ENCODE data around the gene ZNF205. TPM values are rescaled to one million over a fixed set of nuclear protein-coding genes. Genes with fewer than 3 reads are reported as not detected.

ZNF205 gene
- not detected in 2 replicates for total RNA-seq

DNA sequence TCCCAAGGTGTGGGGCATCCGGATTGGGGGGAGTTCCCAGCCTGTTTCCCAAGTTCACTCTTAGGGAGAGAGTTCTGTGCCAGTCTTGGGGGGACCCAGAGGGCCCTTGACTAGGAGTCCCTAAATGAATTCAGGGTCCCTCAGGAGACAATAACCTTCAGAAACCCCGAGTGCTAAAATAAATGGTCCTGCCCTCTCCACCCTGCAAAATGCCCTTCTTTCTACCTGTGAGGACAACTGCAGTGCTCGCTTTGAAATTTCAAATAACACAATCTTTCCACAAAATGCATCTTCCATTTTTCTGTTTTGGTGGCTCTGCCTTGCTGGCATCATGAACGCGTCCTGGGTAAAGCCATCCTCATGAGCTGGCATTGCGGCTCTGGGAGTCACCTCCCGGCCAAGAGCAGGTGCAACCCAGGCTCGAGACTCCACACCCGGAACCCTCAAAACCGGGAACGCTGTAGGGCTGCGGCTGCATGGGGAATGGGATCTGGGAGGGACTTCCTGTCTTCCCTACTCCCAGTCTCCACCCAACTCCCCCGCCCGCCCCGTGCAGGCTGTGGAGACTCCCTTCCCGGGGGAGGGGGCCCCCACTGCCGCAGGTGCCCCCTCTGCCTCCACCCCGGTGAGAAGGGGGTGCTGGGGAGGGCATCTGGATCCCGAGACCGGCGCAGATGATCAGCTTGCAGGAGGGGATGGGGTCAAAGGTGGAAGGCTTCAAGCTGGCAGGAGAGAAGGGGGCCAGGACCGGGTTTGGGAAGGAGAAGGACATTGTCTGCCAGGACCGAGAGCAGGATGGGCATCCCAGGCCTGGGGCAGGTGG lies at the start of gene ZNF205:
Gene ZNF205 (plus strand): TSS at position 529 of the 823 bp plus-strand sequence. CDS start 845 bp downstream, outside the sequence.
- DNase-seq: no peak
- H3K36me3 Mint-ChIP-seq (ENCODE audit: low read depth): no peaks in the 10 kb centered on the region
- H3K9me3 Mint-ChIP-seq: no peaks in the 10 kb centered on the region
- H3K4me3 Mint-ChIP-seq: no peak within 1 kb of the TSS
- H3K27me3 Mint-ChIP-seq: peaks cover 26% of the 10 kb centered on the region
- ChIA-PET POLR2A (interaction anchor here (1.0 kb wide), 1 partner anchor 10 kb away, joined by 3 read pairs; no protein-coding TSS in a partner anchor), CTCF (interaction anchor here (1.4 kb wide), 1 partner anchor 17 kb away, joined by 3 read pairs; no protein-coding TSS in a partner anchor)
- TF ChIP-seq, protein P1, sequence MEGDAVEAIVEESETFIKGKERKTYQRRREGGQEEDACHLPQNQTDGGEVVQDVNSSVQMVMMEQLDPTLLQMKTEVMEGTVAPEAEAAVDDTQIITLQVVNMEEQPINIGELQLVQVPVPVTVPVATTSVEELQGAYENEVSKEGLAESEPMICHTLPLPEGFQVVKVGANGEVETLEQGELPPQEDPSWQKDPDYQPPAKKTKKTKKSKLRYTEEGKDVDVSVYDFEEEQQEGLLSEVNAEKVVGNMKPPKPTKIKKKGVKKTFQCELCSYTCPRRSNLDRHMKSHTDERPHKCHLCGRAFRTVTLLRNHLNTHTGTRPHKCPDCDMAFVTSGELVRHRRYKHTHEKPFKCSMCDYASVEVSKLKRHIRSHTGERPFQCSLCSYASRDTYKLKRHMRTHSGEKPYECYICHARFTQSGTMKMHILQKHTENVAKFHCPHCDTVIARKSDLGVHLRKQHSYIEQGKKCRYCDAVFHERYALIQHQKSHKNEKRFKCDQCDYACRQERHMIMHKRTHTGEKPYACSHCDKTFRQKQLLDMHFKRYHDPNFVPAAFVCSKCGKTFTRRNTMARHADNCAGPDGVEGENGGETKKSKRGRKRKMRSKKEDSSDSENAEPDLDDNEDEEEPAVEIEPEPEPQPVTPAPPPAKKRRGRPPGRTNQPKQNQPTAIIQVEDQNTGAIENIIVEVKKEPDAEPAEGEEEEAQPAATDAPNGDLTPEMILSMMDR (IDR thresholded peaks at IDR 0.05): no peak
- intact Hi-C loops (cut with micrococcal nuclease): no loop called here
- peaks cover 2% of the 10 kb centered on the region for H3K4me1 Mint-ChIP-seq
- ATAC-seq (ENCODE audit: low read depth): no peak
- H3K27ac Mint-ChIP-seq: no peak within 1 kb of the TSS

DNA sequence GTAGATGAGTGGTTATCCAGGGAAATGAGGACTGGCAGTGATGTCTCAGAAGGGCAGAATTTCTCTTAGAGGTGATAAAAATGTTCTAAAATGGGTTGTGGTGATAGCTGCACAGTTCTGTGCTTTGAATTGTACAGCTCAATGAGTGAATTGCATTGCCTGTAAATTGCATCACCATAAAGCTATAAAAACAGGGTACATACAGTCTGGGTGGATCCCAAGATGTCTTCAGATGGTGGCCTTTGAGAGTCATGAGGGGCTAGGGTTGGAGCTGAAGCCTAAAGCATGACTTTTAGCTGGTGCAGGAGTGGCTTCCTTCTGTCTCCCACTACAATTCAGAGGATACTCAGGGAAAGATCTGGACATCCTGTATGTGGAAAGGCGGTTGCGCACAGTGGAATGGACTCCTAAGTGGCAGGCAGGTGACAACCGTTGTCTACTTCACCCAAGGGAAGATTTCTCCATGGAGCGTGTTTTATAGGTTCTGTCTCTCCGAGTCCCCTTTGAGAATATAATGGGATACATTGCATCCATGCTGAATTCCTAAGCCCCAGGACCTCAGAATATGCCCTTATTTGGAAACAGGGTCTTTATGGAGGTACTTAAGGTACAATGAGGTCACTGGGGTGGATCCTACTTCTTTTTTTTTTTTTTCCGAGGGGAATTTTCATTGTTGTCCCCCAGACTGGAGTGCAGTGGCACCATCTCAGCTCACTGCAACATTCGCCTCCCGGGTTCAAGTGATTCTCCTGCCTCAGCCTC lies 48.6 kb upstream of the ZNF205 start:
- H3K4me1 Mint-ChIP-seq: peaks cover 16% of the 10 kb centered on the region
- ATAC-seq (ENCODE audit: low read depth): no peak

DNA sequence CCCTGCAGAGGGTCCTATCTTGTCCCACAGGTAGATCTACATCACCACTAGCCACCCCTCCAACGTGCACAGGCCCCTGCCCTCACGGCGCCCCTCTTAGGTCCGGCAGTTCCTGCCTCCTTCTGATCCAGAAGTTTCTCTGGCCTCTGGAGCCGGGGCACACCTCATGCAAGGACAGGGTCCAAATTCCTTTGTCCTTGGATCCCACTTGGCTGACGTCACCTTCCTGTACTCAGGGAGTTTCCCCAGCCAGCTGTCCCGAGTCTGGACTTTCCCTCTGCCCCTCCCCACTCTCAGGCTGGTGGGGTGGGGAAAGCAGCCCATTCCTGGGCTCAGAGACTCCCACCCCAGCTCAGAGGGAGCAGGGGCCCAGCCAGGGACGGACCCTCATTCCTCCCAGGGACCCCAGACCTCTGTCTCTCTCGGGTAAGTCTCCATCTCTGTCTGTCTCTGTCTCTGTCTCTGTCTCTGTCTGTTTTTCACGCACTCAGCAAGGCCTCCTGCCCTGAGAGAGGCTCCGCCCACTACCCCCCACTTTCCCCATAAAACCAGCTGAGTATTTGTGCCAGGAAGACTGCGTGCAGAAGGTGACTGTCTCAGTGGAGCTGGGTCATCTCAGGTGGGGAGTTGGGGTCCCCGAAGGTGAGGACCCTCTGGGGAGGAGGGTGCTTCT lies 47.2 kb upstream of the ZNF205 start, which contains the start of gene IL32:
Gene IL32 (plus strand): TSS at position 572 of the 673 bp plus-strand sequence. CDS start 172 bp downstream, outside the sequence.
- no peaks in the 10 kb centered on the region for H3K9me3 Mint-ChIP-seq
- TF ChIP-seq, protein P1 (IDR thresholded peaks at IDR 0.05): no peak
- no peaks in the 10 kb centered on the region for H3K27me3 Mint-ChIP-seq
- ChIA-PET POLR2A (no interaction called here), CTCF (interaction anchor here (4.2 kb wide), 1 partner anchor 65 kb away, joined by 19 read pairs; no protein-coding TSS in a partner anchor)
- no peak within 1 kb of the TSS for H3K4me3 Mint-ChIP-seq
- no peak within 1 kb of the TSS for H3K27ac Mint-ChIP-seq
- H3K4me1 Mint-ChIP-seq: peaks cover 9% of the 10 kb centered on the region
- DNase-seq: no peak
- H3K36me3 Mint-ChIP-seq (ENCODE audit: low read depth): no peaks in the 10 kb centered on the region
- intact Hi-C loops (cut with micrococcal nuclease): no loop called here
- no peak for ATAC-seq (ENCODE audit: low read depth)

More for the DNA sequence above, 48.6 kb upstream of the ZNF205 start:
- peaks cover 1% of the 10 kb centered on the region for H3K36me3 Mint-ChIP-seq (ENCODE audit: low read depth)
- no peak overlapping the region for H3K4me3 Mint-ChIP-seq
- DNase-seq: no peak
- POLR2A ChIA-PET: interaction anchor here (0.6 to 1.0 kb wide), 3 partner anchors 11 to 214 kb away, joined by 3 to 10 read pairs (median 7); no protein-coding TSS in a partner anchor
- intact Hi-C loops (cut with micrococcal nuclease): no loop called here
- CTCF ChIA-PET: interaction anchor here (0.8 to 4.2 kb wide), 2 partner anchors 66 to 102 kb away, joined by 4 to 19 read pairs; no protein-coding TSS in a partner anchor
- TF ChIP-seq, protein P1 (IDR thresholded peaks at IDR 0.05): no peak
- no peaks in the 10 kb centered on the region for H3K9me3 Mint-ChIP-seq
- no peaks in the 10 kb centered on the region for H3K27me3 Mint-ChIP-seq
- H3K27ac Mint-ChIP-seq: no peak overlapping the region

DNA sequence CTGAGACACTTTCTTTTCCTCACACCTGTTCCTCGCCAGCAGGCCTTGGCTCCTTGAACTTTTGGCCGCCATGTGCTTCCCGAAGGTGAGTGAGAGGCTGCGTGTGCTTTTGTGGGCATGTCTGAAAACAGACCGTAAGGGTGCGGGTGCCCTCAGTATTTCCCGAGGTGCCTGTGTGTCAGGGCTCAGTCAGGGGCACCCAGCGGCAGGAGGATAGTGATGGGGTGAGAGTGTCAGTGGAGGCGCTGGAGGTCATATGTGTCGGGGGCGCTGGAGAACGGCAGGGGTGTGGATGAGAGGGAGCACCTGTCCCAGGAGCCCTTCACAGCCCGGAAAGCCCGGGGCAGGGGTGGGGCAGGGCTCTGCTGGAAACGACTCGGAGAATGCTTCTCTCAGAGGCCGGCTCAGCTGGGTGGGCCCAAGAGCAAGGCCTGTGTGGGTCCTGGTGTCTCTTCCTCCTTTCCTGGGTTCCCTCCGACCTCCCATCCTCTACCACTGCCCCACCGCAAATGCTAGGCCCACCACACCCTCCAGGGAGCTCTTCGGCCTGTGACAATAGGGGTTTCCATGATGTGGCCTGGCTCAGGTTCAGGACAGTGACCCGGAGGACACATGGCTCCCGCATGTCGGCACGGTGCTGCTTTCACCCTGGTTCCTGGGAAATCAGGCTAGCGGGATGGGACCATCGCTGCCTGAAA lies 46.5 kb upstream of the ZNF205 start:
- no peaks in the 10 kb centered on the region for H3K9me3 Mint-ChIP-seq
- H3K36me3 Mint-ChIP-seq (ENCODE audit: low read depth): no peaks in the 10 kb centered on the region
- ChIA-PET POLR2A (interaction anchor here (0.6 kb wide), 1 partner anchor 40 kb away, joined by 6 read pairs; no protein-coding TSS in a partner anchor), CTCF (no interaction called here)
- peaks cover 9% of the 10 kb centered on the region for H3K4me1 Mint-ChIP-seq
- no peak overlapping the region for H3K4me3 Mint-ChIP-seq
- DNase-seq: no peak
- no peaks in the 10 kb centered on the region for H3K27me3 Mint-ChIP-seq
- TF ChIP-seq, protein P1 (IDR thresholded peaks at IDR 0.05): no peak
- intact Hi-C loops (cut with micrococcal nuclease): no loop called here
- no peak overlapping the region for H3K27ac Mint-ChIP-seq
- ATAC-seq (ENCODE audit: low read depth): no peak

Measured in activated B cell treated with CpG ODN at 0.5 μM for 24 hours (primary cell).